H9 (cell line): ENCODE measurements around the gene IFNA2. TPM values are rescaled to one million over a fixed set of nuclear protein-coding genes. Genes with fewer than 3 reads are reported as not detected.

ENCODE experiments used
- DNase-seq: peaks from one replicate; pipeline ENCODE4 v3.0.0-alpha.2; 2017
- H2AFZ ChIP-seq: one replicate; pipeline ENCODE4 v1.6.1; 2013; ENCODE audit warnings: mild to moderate bottlenecking, low read length, control low read depth, moderate library complexity
- H2AK5ac ChIP-seq: 2 replicates; pipeline ENCODE4 v1.6.1; 2013; ENCODE audit warnings: low read length, control low read depth, mixed read lengths; ENCODE audit not compliant: insufficient read length
- H2BK120ac ChIP-seq: one replicate; pipeline ENCODE4 v1.6.1; 2013; ENCODE audit warnings: low read depth, mild to moderate bottlenecking, low read length, control low read depth, inconsistent platforms; ENCODE audit not compliant: poor library complexity, severe bottlenecking
- H2BK12ac ChIP-seq: 2 replicates; pipeline ENCODE4 v1.6.1; 2013; ENCODE audit warnings: low read length, control low read depth, mixed read lengths, low read depth; ENCODE audit not compliant: insufficient read length
- H2BK15ac ChIP-seq: 2 replicates; pipeline ENCODE4 v1.6.1; 2013; ENCODE audit warnings: low read depth, low read length, control low read depth
- H2BK20ac ChIP-seq: one replicate; pipeline ENCODE4 v1.6.1; 2013; ENCODE audit warnings: low read depth, mild to moderate bottlenecking, low read length, control low read depth, inconsistent platforms; ENCODE audit not compliant: poor library complexity, severe bottlenecking
- H2BK5ac ChIP-seq: 2 replicates; pipeline ENCODE4 v1.6.1; 2013; ENCODE audit warnings: low read length, control low read depth, mixed read lengths; ENCODE audit not compliant: insufficient read length
- H3K14ac ChIP-seq: 2 replicates; pipeline ENCODE4 v1.6.1; 2013; ENCODE audit warnings: low read length, control low read depth; ENCODE audit not compliant: insufficient read depth
- H3K18ac ChIP-seq: 2 replicates; pipeline ENCODE4 v1.6.1; 2013; ENCODE audit warnings: low read depth, mild to moderate bottlenecking, mixed read lengths, low read length, control low read depth; ENCODE audit not compliant: insufficient read length
- H3K23ac ChIP-seq: 2 replicates; pipeline ENCODE4 v1.6.1; 2013; ENCODE audit warnings: low read length, control low read depth, mixed read lengths, low read depth; ENCODE audit not compliant: insufficient read length
- H3K23me2 ChIP-seq: 2 replicates; pipeline ENCODE4 v1.6.1; 2013; ENCODE audit warnings: low read depth, mild to moderate bottlenecking, mixed read lengths, low read length, control low read depth; ENCODE audit not compliant: insufficient read length, poor library complexity, severe bottlenecking
- H3K27ac ChIP-seq: 2 replicates; pipeline ENCODE4 v1.5.1; 2013; ENCODE audit warnings: low read length, control low read depth, mixed read lengths, low read depth; ENCODE audit not compliant: insufficient read length
- H3K27me3 ChIP-seq: 2 replicates; pipeline ENCODE4 v1.6.1; 2013; ENCODE audit warnings: low read length, control low read depth, inconsistent platforms; ENCODE audit not compliant: insufficient read depth
- H3K4ac ChIP-seq: 2 replicates; pipeline ENCODE4 v1.6.1; 2013; ENCODE audit warnings: low read depth, mild to moderate bottlenecking, control low read depth, inconsistent platforms, low read length, moderate library complexity
- H3K4me1 ChIP-seq: 2 replicates; pipeline ENCODE4 v1.6.1; 2013; ENCODE audit warnings: low read length, control low read depth, inconsistent platforms; ENCODE audit not compliant: insufficient read depth
- H3K4me2 ChIP-seq: 2 replicates; pipeline ENCODE4 v1.6.1; 2013; ENCODE audit warnings: low read length, control low read depth, mixed read lengths; ENCODE audit not compliant: insufficient read length, insufficient read depth
- H3K56ac ChIP-seq: 2 replicates; pipeline ENCODE4 v1.6.1; 2013; ENCODE audit warnings: low read depth, mild to moderate bottlenecking, mixed read lengths, low read length, control low read depth; ENCODE audit not compliant: insufficient read length
- H3K79me1 ChIP-seq: 2 replicates; pipeline ENCODE4 v1.6.1; 2013; ENCODE audit warnings: low read depth, mild to moderate bottlenecking, moderate library complexity, low read length, control low read depth, inconsistent platforms; ENCODE audit not compliant: insufficient read depth, poor library complexity, severe bottlenecking
- H3K79me2 ChIP-seq: 2 replicates; pipeline ENCODE4 v1.6.1; 2013; ENCODE audit warnings: low read length, control low read depth, inconsistent platforms; ENCODE audit not compliant: insufficient read depth
- H3K9ac ChIP-seq: 2 replicates; pipeline ENCODE4 v1.6.1; 2013; ENCODE audit warnings: low read length, control low read depth, mixed read lengths; ENCODE audit not compliant: insufficient read length; ENCODE audit errors: extremely low read depth
- H3K9me3 ChIP-seq: one replicate; pipeline ENCODE4 v1.6.1; 2013; ENCODE audit warnings: low read depth, low read length, inconsistent platforms; ENCODE audit not compliant: control insufficient read depth
- H3T11ph ChIP-seq: one replicate; pipeline ENCODE4 v1.6.1; 2013; ENCODE audit warnings: mild to moderate bottlenecking, low read length, control low read depth, inconsistent platforms
- H4K20me1 ChIP-seq: one replicate; pipeline ENCODE4 v1.6.1; 2013; ENCODE audit not compliant: control insufficient read depth, insufficient read length, insufficient read depth
- H4K5ac ChIP-seq: 2 replicates; pipeline ENCODE4 v1.6.1; 2013; ENCODE audit warnings: low read depth, mild to moderate bottlenecking, mixed read lengths, low read length, control low read depth; ENCODE audit not compliant: insufficient read length
- H4K8ac ChIP-seq: replicated peaks from 2 replicates; pipeline ENCODE4 v1.6.1; 2013; ENCODE audit warnings: low read length, control low read depth, mixed read lengths, low read depth; ENCODE audit not compliant: insufficient read length
- H4K91ac ChIP-seq: 2 replicates; pipeline ENCODE4 v1.6.1; 2013; ENCODE audit warnings: low read depth, mild to moderate bottlenecking, moderate library complexity, mixed read lengths, low read length, control low read depth; ENCODE audit not compliant: insufficient read length
- H3K27ac Mint-ChIP-seq, 3 experiments: 2 replicates in 2 of 3; 3 replicates in 1 of 3; pipeline ENCODE4 v1.8.0; 2020 to 2021; ENCODE audit warnings: mixed read lengths in 3 of 3, mild to moderate bottlenecking in 1 of 3, moderate library complexity in 1 of 3
- H3K27me3 Mint-ChIP-seq: 2 replicates; pipeline ENCODE4 v1.8.0; 2021; ENCODE audit warnings: low read depth, mild to moderate bottlenecking, moderate library complexity, mixed read lengths
- H3K36me3 Mint-ChIP-seq, 3 experiments: 2 replicates in 2 of 3; 3 replicates in 1 of 3; pipeline ENCODE4 v1.8.0; 2020 to 2021; ENCODE audit warnings: low read depth in 3 of 3, mixed read lengths in 3 of 3; ENCODE audit not compliant: insufficient read depth in 1 of 3
- H3K4me1 Mint-ChIP-seq, 2 experiments: 2 replicates each; pipeline ENCODE4 v1.8.0; 2020; ENCODE audit warnings: mixed read lengths in 2 of 2
- H3K4me3 Mint-ChIP-seq, 2 experiments: 2 replicates in 1 of 2; 3 replicates in 1 of 2; pipeline ENCODE4 v1.8.0; 2020 to 2021; ENCODE audit warnings: mild to moderate bottlenecking in 2 of 2, mixed read lengths in 2 of 2, moderate library complexity in 1 of 2
- H3K9me3 Mint-ChIP-seq, 2 experiments: 2 replicates in 1 of 2; 3 replicates in 1 of 2; pipeline ENCODE4 v1.8.0; 2020; ENCODE audit warnings: mild to moderate bottlenecking in 2 of 2, mixed read lengths in 2 of 2, moderate library complexity in 1 of 2
- WGBS: extraction: QIAGEN DNeasy Blood & Tissue Kit; methylation state at CpG from one replicate; pipeline ENCODE4 v1.1.7; 2013; ENCODE audit warnings: missing lambda C conversion rate, low lambda C conversion rate, mixed read lengths; ENCODE audit not compliant: insufficient read length; ENCODE audit errors: extremely low coverage; 5-methylcytosine and 5-hydroxymethylcytosine counted together
- total RNA-seq: library from RNA; stranded (reverse); gene quantifications from 2 replicates; pipeline ENCODE4 v1.2.1, GENCODE V29; 2021
- TF ChIP-seq, protein P1 (sequence below): fragments of 200-600 bp; sonication (generic); conservative IDR thresholded peaks from 3 replicates; pipeline ENCODE4 v1.8.0; 2021; ENCODE audit warnings: antibody characterized with exemption, mild to moderate bottlenecking

IFNA2 gene
- total RNA-seq, 1 experiment from 2014 or later: not detected

DNA sequence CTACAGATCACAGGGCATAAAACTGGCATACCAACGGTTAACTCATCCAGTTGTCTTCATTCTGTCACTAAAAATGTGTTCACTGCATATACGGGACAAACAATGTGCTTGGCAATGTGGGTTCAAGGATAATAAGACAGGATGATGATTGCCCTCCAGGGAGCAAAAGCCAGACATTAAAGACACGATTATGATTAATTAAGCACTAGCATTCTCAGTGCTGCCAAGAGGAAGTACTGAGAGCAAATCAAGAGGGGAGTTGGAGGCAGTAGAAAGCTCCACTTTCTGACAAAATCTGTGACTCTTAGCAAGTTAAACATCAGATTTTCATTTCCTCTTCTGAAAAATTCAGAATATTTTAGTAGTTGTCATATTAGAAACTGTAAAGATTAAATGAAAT, 14.8 kb upstream of the IFNA2 start:
- Histone ChIP-seq H2BK15ac (no peak overlapping the region), H2BK5ac (no peak overlapping the region), H3K79me1 (no peaks in the 10 kb centered on the region), H3K56ac (no peak overlapping the region), H2BK120ac (no peak overlapping the region), H2AK5ac (no peak overlapping the region), H3K14ac (no peak overlapping the region), H3K9me3 (no peaks in the 10 kb centered on the region), H3K4me2 (no peak overlapping the region), H3K9ac (no peak overlapping the region), H3T11ph (no peak overlapping the region), H4K20me1 (no peaks in the 10 kb centered on the region), H3K23me2 (no peaks in the 10 kb centered on the region), H4K5ac (no peak overlapping the region), H3K23ac (no peak overlapping the region), H2BK12ac (no peak overlapping the region), H3K79me2 (no peaks in the 10 kb centered on the region), H3K27me3 (peaks cover 6% of the 10 kb centered on the region; the same call in 1 of the 2 replicates), H3K4ac (no peak overlapping the region), H3K27ac (no peak overlapping the region), H2AFZ (no peak overlapping the region), H4K8ac (no peak overlapping the region), H3K4me1 (no peaks in the 10 kb centered on the region), H4K91ac (no peak overlapping the region), H3K18ac (no peak overlapping the region), H2BK20ac (no peak overlapping the region)
- Mint-ChIP-seq H3K27me3 (peaks cover 81% of the 10 kb centered on the region), H3K27ac (no peak overlapping the region), H3K4me3 (no peak overlapping the region), H3K4me1 (peaks cover 7 to 11% of the 10 kb centered on the region in 2 experiments), H3K36me3 (no peaks in the 10 kb centered on the region), H3K9me3 (no peaks in the 10 kb centered on the region; a peak in 1 of 5 replicates)
- TF ChIP-seq, protein P1, sequence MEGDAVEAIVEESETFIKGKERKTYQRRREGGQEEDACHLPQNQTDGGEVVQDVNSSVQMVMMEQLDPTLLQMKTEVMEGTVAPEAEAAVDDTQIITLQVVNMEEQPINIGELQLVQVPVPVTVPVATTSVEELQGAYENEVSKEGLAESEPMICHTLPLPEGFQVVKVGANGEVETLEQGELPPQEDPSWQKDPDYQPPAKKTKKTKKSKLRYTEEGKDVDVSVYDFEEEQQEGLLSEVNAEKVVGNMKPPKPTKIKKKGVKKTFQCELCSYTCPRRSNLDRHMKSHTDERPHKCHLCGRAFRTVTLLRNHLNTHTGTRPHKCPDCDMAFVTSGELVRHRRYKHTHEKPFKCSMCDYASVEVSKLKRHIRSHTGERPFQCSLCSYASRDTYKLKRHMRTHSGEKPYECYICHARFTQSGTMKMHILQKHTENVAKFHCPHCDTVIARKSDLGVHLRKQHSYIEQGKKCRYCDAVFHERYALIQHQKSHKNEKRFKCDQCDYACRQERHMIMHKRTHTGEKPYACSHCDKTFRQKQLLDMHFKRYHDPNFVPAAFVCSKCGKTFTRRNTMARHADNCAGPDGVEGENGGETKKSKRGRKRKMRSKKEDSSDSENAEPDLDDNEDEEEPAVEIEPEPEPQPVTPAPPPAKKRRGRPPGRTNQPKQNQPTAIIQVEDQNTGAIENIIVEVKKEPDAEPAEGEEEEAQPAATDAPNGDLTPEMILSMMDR: no peak
- WGBS: no CpG with 5 or more reads among the region's 3 CpGs
- DNase-seq: no peak
